Measurements from ENCODE around the gene NHSL1. TPM values are rescaled to one million over a fixed set of nuclear protein-coding genes. Genes with fewer than 3 reads are reported as not detected.

The NHSL1 gene
- total and polyA plus RNA-seq, 2 of the 8 experiments (the other 6 are each of a cell fraction or from before 2014, with no cell fraction given): 7.2 to 32.4 TPM

DNA sequence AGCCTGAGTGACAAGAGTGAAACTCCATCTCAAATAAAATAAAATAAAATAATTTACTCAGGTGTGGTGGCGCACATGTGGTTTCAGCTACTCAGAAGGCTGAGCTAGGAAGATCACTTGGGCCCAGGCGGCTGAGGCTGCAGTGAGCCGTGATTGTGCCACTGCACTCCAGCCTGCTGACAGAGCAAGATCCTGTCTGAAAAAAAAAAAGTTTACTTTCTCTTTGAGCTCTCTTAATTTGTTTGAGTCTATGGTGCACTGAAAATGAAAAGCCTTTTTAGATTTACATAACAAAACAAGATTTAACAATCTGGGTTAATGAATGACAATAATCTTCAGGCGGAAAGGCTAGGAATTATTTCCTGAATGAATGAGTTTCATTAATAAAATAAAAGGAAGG, 23.3 kb upstream of the NHSL1 start:
- Histone ChIP-seq H3K23me2 (ENCODE audit: low read depth, low read length) (no peaks in the 10 kb centered on the region), H4K5ac (ENCODE audit: insufficient read length, low read depth, low read length) (peak overlapping the region; percentile 36), H3K4me2 (ENCODE audit: insufficient read depth in 1 of 2, low read depth in 2 of 2, low read length in 2 of 2) (no peak overlapping the region), H3K4me3 (ENCODE audit: extremely low read depth in 1 of 4, insufficient read depth in 2 of 4, low read depth in 3 of 4, low read length in 4 of 4) (no peak overlapping the region), H2BK20ac (ENCODE audit: low read length) (no peak overlapping the region), H2BK120ac (replicated peaks; ENCODE audit: low read depth, low read length) (no peak overlapping the region), H3K18ac (ENCODE audit: extremely low read depth, low read length) (no peak overlapping the region), H3K9ac (replicated peaks in 1 of 4; ENCODE audit: extremely low read depth in 1 of 4, low read depth in 3 of 4, low read length in 3 of 4) (no peak overlapping the region), H3K27ac (ENCODE audit: low read depth, low read length) (no peak overlapping the region), H3K79me1 (ENCODE audit: low read depth, low read length) (no peaks in the 10 kb centered on the region; the same call in 1 of the 2 replicates), H3K27me3 (replicated peaks in 1 of 4; ENCODE audit: control insufficient read depth in 3 of 4, extremely low read depth in 1 of 4, insufficient read depth in 3 of 4, low read length in 3 of 4) (no peaks in the 10 kb centered on the region), H3K23ac (ENCODE audit: insufficient read length) (no peak overlapping the region), H4K91ac (replicated peaks; ENCODE audit: insufficient read length, low read length) (no peak overlapping the region), H2AFZ (ENCODE audit: low read length) (no peak overlapping the region), H3K14ac (ENCODE audit: insufficient read length) (no peak overlapping the region), H3K4me1 (replicated peaks in 1 of 4; ENCODE audit: control insufficient read depth in 3 of 4, insufficient read depth in 4 of 4, low read length in 3 of 4) (peaks cover under 1 to 8% (median 4%) of the 10 kb centered on the region in 4 experiments; a peak in 5 of 7 replicates), H2BK12ac (ENCODE audit: low read depth, low read length) (no peak overlapping the region), H3K4ac (replicated peaks; ENCODE audit: insufficient read length, low read depth, low read length) (no peak overlapping the region), H4K20me1 (replicated peaks in 1 of 2; ENCODE audit: control insufficient read depth in 1 of 2, insufficient read depth in 2 of 2, low read length in 2 of 2) (no peaks in the 10 kb centered on the region), H3K56ac (replicated peaks; ENCODE audit: insufficient read length, low read depth, low read length) (no peak overlapping the region), H3K79me2 (ENCODE audit: control insufficient read depth in 1 of 2, insufficient read depth in 2 of 2, low read length in 2 of 2) (peaks cover 0 to 8% of the 10 kb centered on the region in 2 experiments; a peak in 2 of 4 replicates), H4K8ac (ENCODE audit: extremely low read depth, insufficient read depth, low read length) (no peak overlapping the region), H2AK5ac (ENCODE audit: low read depth, low read length) (no peak overlapping the region), H3K36me3 (ENCODE audit: control insufficient read depth in 2 of 4, insufficient read depth in 4 of 4, low read length in 3 of 4) (no peaks in the 10 kb centered on the region), H2BK5ac (ENCODE audit: low read depth, low read length) (no peak overlapping the region), H3K9me3 (ENCODE audit: insufficient read depth in 2 of 2, low read depth in 1 of 2, low read length in 1 of 2) (no peaks in the 10 kb centered on the region), H2BK15ac (ENCODE audit: low read length) (no peak overlapping the region)
- ChIA-PET POLR2A (ENCODE audit: partially characterized antibody) (no interaction called here), CTCF (ENCODE audit: partially characterized antibody) (interaction anchor here (1.0 to 3.3 kb wide), 10 partner anchors 7 to 406 kb away, joined by 3 to 18 read pairs (median 4); no protein-coding TSS in a partner anchor)
- FAIRE-seq (no peak), DNase-seq (ENCODE audit: low read depth in 1 of 2, low spot score in 2 of 2) (no peak)
- TF ChIP-seq, protein P1, sequence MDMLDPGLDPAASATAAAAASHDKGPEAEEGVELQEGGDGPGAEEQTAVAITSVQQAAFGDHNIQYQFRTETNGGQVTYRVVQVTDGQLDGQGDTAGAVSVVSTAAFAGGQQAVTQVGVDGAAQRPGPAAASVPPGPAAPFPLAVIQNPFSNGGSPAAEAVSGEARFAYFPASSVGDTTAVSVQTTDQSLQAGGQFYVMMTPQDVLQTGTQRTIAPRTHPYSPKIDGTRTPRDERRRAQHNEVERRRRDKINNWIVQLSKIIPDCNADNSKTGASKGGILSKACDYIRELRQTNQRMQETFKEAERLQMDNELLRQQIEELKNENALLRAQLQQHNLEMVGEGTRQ (IDR thresholded peaks at IDR 0.05; ENCODE audit: low read length): no peak
- TF ChIP-seq POU5F1 (IDR thresholded peaks at IDR 0.05; ENCODE audit: low read depth, low read length): no peak
- TF ChIP-seq NRF1 (IDR thresholded peaks at IDR 0.05; ENCODE audit: low read depth, low read length): no peak
- no peak for TF ChIP-seq GABPA (IDR thresholded peaks at IDR 0.05; ENCODE audit: borderline replicate concordance, insufficient read depth, low read length)
- TF ChIP-seq, protein P2, sequence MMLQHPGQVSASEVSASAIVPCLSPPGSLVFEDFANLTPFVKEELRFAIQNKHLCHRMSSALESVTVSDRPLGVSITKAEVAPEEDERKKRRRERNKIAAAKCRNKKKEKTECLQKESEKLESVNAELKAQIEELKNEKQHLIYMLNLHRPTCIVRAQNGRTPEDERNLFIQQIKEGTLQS (IDR thresholded peaks at IDR 0.05; ENCODE audit: insufficient read depth, low read depth, low read length): no peak
- no peak for TF ChIP-seq YY1 (IDR thresholded peaks at IDR 0.05; ENCODE audit: low read depth, low read length)
- no peak for TF ChIP-seq BCL11A (IDR thresholded peaks at IDR 0.05; ENCODE audit: low read depth in 2 of 2, low read length in 2 of 2)
- WGBS, 2 experiments (ENCODE audit: extremely low coverage in 1 of 2, insufficient coverage in 1 of 2, insufficient read length in 1 of 2, insufficient replicate concordance in 2 of 2, low coverage in 1 of 2, low lambda C conversion rate in 2 of 2, missing lambda C conversion rate in 1 of 2): 84% methylated on average over 4 of the region's 4 CpGs; no CpG with 5 or more reads in 1 of the 2 experiments
